ENCODE results near the gene KLHL3. TPM values are rescaled to one million over a fixed set of nuclear protein-coding genes. Genes with fewer than 3 reads are reported as not detected.

Gene KLHL3
- polyA plus RNA-seq, 1 experiment = 1.1 TPM

- POLR2A ChIA-PET = no interaction called here
- CTCF ChIA-PET = interaction anchor here (0.7 kb wide), 1 partner anchor 40 kb away, joined by 3 read pairs; no protein-coding TSS in a partner anchor
These were observed 29.0 kb downstream of the KLHL3 start for GRCh38 chr5:137706841-137707240.

GRCh38 chr5:137705106-137705505 lies 30.8 kb downstream of the KLHL3 start:
- no peak for TF ChIP-seq CTCF (IDR thresholded peaks at IDR 0.05; ENCODE audit: insufficient read depth, low read depth, low read length)
- Histone ChIP-seq H3K27me3 (ENCODE audit: control insufficient read depth, insufficient read depth, low read length) (no peaks in the 10 kb centered on the region), H3K4me3 (ENCODE audit: low read depth, low read length) (no peak overlapping the region), H3K36me3 (ENCODE audit: control insufficient read depth, insufficient read depth, low read length) (no peaks in the 10 kb centered on the region)
- POLR2A ChIA-PET = no interaction called here
- DNase-seq (ENCODE audit: low read depth) = no peak
- CTCF ChIA-PET = no interaction called here

More at GRCh38 chr5:137706841-137707240, 29.0 kb downstream of the KLHL3 start:
- no peak overlapping the region for H3K4me3 ChIP-seq (ENCODE audit: low read depth, low read length)
- H3K36me3 ChIP-seq (ENCODE audit: control insufficient read depth, insufficient read depth, low read length) = no peaks in the 10 kb centered on the region
- no peak for DNase-seq (ENCODE audit: low read depth)
- H3K27me3 ChIP-seq (ENCODE audit: control insufficient read depth, insufficient read depth, low read length) = no peaks in the 10 kb centered on the region
- no peak for TF ChIP-seq CTCF (IDR thresholded peaks at IDR 0.05; ENCODE audit: insufficient read depth, low read depth, low read length)

- no peaks in the 10 kb centered on the region for H3K27me3 ChIP-seq (ENCODE audit: control insufficient read depth, insufficient read depth, low read length)
- DNase-seq (ENCODE audit: low read depth) = no peak
- no peak for TF ChIP-seq CTCF (IDR thresholded peaks at IDR 0.05; ENCODE audit: insufficient read depth, low read depth, low read length)
- POLR2A ChIA-PET = no interaction called here
- CTCF ChIA-PET = no interaction called here
- no peaks in the 10 kb centered on the region for H3K36me3 ChIP-seq (ENCODE audit: control insufficient read depth, insufficient read depth, low read length)
- H3K4me3 ChIP-seq (ENCODE audit: low read depth, low read length) = no peak overlapping the region
These were observed 32.3 kb downstream of the KLHL3 start for GRCh38 chr5:137703565-137703964.

GRCh38 chr5:137700282-137700680 lies 35.6 kb downstream of the KLHL3 start:
- H3K4me3 ChIP-seq (ENCODE audit: low read depth, low read length) = no peak overlapping the region
- no peaks in the 10 kb centered on the region for H3K36me3 ChIP-seq (ENCODE audit: control insufficient read depth, insufficient read depth, low read length)
- H3K27me3 ChIP-seq (ENCODE audit: control insufficient read depth, insufficient read depth, low read length) = no peaks in the 10 kb centered on the region
- ChIA-PET CTCF (interaction anchor here (1.0 kb wide), 1 partner anchor 13 kb away, joined by 3 read pairs; no protein-coding TSS in a partner anchor), POLR2A (no interaction called here)
- no peak for DNase-seq (ENCODE audit: low read depth)
- no peak for TF ChIP-seq CTCF (IDR thresholded peaks at IDR 0.05; ENCODE audit: insufficient read depth, low read depth, low read length)

- no peak for DNase-seq (ENCODE audit: low read depth)
- POLR2A ChIA-PET = no interaction called here
- Histone ChIP-seq H3K4me3 (ENCODE audit: low read depth, low read length) (no peak overlapping the region), H3K36me3 (ENCODE audit: control insufficient read depth, insufficient read depth, low read length) (no peaks in the 10 kb centered on the region), H3K27me3 (ENCODE audit: control insufficient read depth, insufficient read depth, low read length) (no peaks in the 10 kb centered on the region)
- CTCF ChIA-PET = interaction anchor here (1.0 to 1.3 kb wide), 2 partner anchors 10 to 13 kb away, joined by 3 read pairs; no protein-coding TSS in a partner anchor
- TF ChIP-seq CTCF (IDR thresholded peaks at IDR 0.05; ENCODE audit: insufficient read depth, low read depth, low read length) = no peak
These were observed 36.3 kb downstream of the KLHL3 start for GRCh38 chr5:137699336-137700281.

Data from BJ (cell line).